Measurements from ENCODE around the gene NELL1. TPM values are rescaled to one million over a fixed set of nuclear protein-coding genes. Genes with fewer than 3 reads are reported as not detected.

NELL1 gene
- total RNA-seq, 1 experiment from 2014 or later: not detected

DNA sequence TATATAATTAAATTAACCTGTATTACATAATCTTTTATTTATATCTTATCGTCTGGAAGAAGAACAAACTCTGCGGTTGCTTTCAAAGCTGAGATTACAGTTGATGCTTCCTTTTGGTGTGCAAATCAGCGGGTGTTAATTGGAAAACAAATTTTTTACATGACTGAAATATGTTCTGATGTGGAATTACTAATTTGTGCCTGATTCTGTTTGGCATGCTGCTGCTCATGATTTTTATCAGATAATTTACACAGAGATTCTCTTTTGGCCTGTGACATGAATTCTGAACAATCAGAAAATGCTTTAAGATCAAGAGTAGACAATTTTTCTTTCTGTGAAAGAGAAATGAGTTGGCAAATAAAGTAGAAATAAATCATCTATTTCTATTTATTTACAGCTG is 510.8 kb downstream of the NELL1 start:
- no peaks in the 10 kb centered on the region for H3K27me3 ChIP-seq (replicated peaks; ENCODE audit: control insufficient read depth, insufficient read depth, low read length)
- no peaks in the 10 kb centered on the region for H3K36me3 Mint-ChIP-seq (ENCODE audit: insufficient read depth, unreplicated experiment)
- no peaks in the 10 kb centered on the region for H3K4me1 ChIP-seq
- no peak overlapping the region for H3K4me3 ChIP-seq (ENCODE audit: low read depth, low read length)
- ChIA-PET POLR2A (no interaction called here), CTCF (no interaction called here)
- no peaks in the 10 kb centered on the region for H3K9me3 Mint-ChIP-seq (ENCODE audit: unreplicated experiment)
- H3K4me1 Mint-ChIP-seq (ENCODE audit: low read depth, unreplicated experiment): no peaks in the 10 kb centered on the region
- intact Hi-C loops (cut with micrococcal nuclease; ENCODE audit: unreplicated experiment): no loop called here
- DNase-seq: no peak
- no peaks in the 10 kb centered on the region for H3K27me3 Mint-ChIP-seq (ENCODE audit: insufficient read depth, unreplicated experiment)
- H3K4me3 Mint-ChIP-seq (ENCODE audit: unreplicated experiment): no peak overlapping the region
- H3K9me3 ChIP-seq: no peaks in the 10 kb centered on the region
- H3K27ac Mint-ChIP-seq (ENCODE audit: unreplicated experiment): no peak overlapping the region
- no TSS peak for BruUV-seq (replicated peaks)
- TF ChIP-seq, protein P1, sequence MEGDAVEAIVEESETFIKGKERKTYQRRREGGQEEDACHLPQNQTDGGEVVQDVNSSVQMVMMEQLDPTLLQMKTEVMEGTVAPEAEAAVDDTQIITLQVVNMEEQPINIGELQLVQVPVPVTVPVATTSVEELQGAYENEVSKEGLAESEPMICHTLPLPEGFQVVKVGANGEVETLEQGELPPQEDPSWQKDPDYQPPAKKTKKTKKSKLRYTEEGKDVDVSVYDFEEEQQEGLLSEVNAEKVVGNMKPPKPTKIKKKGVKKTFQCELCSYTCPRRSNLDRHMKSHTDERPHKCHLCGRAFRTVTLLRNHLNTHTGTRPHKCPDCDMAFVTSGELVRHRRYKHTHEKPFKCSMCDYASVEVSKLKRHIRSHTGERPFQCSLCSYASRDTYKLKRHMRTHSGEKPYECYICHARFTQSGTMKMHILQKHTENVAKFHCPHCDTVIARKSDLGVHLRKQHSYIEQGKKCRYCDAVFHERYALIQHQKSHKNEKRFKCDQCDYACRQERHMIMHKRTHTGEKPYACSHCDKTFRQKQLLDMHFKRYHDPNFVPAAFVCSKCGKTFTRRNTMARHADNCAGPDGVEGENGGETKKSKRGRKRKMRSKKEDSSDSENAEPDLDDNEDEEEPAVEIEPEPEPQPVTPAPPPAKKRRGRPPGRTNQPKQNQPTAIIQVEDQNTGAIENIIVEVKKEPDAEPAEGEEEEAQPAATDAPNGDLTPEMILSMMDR (IDR thresholded peaks at IDR 0.05; ENCODE audit: insufficient read depth in 1 of 2, low read depth in 1 of 2, low read length in 1 of 2, severe bottlenecking in 1 of 2, unreplicated experiment in 1 of 2): no peak
- H3K36me3 ChIP-seq (ENCODE audit: control insufficient read depth, insufficient read depth, low read length): no peaks in the 10 kb centered on the region

DNA sequence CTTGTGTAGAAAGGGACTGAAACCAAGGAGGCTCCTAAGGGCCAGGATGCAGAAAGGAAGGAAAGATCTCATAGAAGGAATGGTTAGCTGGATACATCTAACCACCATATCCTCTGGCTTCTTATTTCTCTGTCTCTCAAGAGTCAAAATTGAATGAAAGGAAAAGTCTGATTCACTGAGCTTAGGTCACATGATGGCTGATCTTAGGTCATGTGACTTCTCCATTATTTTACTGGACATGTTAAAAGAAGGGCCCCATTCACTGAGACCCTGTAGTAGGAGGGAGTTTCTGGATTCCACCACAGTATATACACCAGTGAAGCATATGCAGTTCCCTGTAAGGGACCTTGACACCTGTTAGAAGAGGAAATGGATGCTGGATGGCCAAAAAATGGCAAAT is 516.6 kb downstream of the NELL1 start:
- intact Hi-C loops (cut with micrococcal nuclease; ENCODE audit: unreplicated experiment): no loop called here
- POLR2A ChIA-PET: no interaction called here
- CTCF ChIA-PET: no interaction called here

DNA sequence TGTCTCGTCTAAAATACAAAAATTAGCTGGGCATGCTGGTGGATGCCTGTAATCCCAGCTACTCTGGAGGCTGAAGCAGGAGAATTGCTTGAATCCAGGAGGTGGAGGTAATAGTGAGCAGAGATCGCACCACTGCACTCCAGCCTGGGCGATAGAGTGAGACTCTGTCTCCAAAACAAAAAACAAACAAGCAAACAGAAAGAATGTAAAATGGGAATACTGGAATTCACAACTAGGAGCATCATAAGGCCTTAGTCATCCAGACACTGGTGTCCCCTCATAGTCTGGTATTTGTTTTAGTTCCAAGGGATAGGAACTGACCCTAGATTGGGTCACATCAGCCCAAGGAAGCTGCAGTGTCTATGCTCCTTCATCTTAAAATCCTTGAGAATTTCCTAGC is 520.8 kb downstream of the NELL1 start:
- Mint-ChIP-seq H3K27me3 (ENCODE audit: insufficient read depth, unreplicated experiment) (no peaks in the 10 kb centered on the region), H3K9me3 (ENCODE audit: unreplicated experiment) (no peaks in the 10 kb centered on the region), H3K4me3 (ENCODE audit: unreplicated experiment) (no peak overlapping the region), H3K27ac (ENCODE audit: unreplicated experiment) (no peak overlapping the region), H3K36me3 (ENCODE audit: insufficient read depth, unreplicated experiment) (no peaks in the 10 kb centered on the region), H3K4me1 (ENCODE audit: low read depth, unreplicated experiment) (no peaks in the 10 kb centered on the region)
- DNase-seq: no peak
- H3K4me1 ChIP-seq: peaks cover 8% of the 10 kb centered on the region; the same call in 1 of the 2 replicates
- no TSS peak for BruUV-seq (replicated peaks)
- no peak overlapping the region for H3K4me3 ChIP-seq (ENCODE audit: low read depth, low read length)
- ChIA-PET POLR2A (no interaction called here), CTCF (no interaction called here)
- intact Hi-C loops (cut with micrococcal nuclease; ENCODE audit: unreplicated experiment): loop anchor here (5.0 kb wide), 1 partner anchor 322 kb away; no protein-coding TSS in a partner anchor
- TF ChIP-seq, protein P1 (IDR thresholded peaks at IDR 0.05; ENCODE audit: insufficient read depth in 1 of 2, low read depth in 1 of 2, low read length in 1 of 2, severe bottlenecking in 1 of 2, unreplicated experiment in 1 of 2): no peak
- H3K36me3 ChIP-seq (ENCODE audit: control insufficient read depth, insufficient read depth, low read length): no peaks in the 10 kb centered on the region
- no peaks in the 10 kb centered on the region for H3K9me3 ChIP-seq
- H3K27me3 ChIP-seq (replicated peaks; ENCODE audit: control insufficient read depth, insufficient read depth, low read length): no peaks in the 10 kb centered on the region

More for the DNA sequence above, 516.6 kb downstream of the NELL1 start:
- Mint-ChIP-seq H3K9me3 (ENCODE audit: unreplicated experiment) (no peaks in the 10 kb centered on the region), H3K27ac (ENCODE audit: unreplicated experiment) (no peak overlapping the region), H3K27me3 (ENCODE audit: insufficient read depth, unreplicated experiment) (no peaks in the 10 kb centered on the region), H3K36me3 (ENCODE audit: insufficient read depth, unreplicated experiment) (no peaks in the 10 kb centered on the region), H3K4me3 (ENCODE audit: unreplicated experiment) (no peak overlapping the region), H3K4me1 (ENCODE audit: low read depth, unreplicated experiment) (no peaks in the 10 kb centered on the region)
- H3K36me3 ChIP-seq (ENCODE audit: control insufficient read depth, insufficient read depth, low read length): no peaks in the 10 kb centered on the region
- H3K4me1 ChIP-seq: no peaks in the 10 kb centered on the region
- no TSS peak for BruUV-seq (replicated peaks)
- TF ChIP-seq, protein P1 (IDR thresholded peaks at IDR 0.05; ENCODE audit: insufficient read depth in 1 of 2, low read depth in 1 of 2, low read length in 1 of 2, severe bottlenecking in 1 of 2, unreplicated experiment in 1 of 2): no peak
- DNase-seq: no peak
- no peak overlapping the region for H3K4me3 ChIP-seq (ENCODE audit: low read depth, low read length)
- no peaks in the 10 kb centered on the region for H3K9me3 ChIP-seq
- no peaks in the 10 kb centered on the region for H3K27me3 ChIP-seq (replicated peaks; ENCODE audit: control insufficient read depth, insufficient read depth, low read length)

All from Caco-2 (cell line).